Small intestine (tissue), 7 donors: ENCODE data around the gene SENP1. TPM values are rescaled to one million over a fixed set of nuclear protein-coding genes. Genes with fewer than 3 reads are reported as not detected.

Experiments
- DNase-seq, 2 donors: peaks; one replicate each; pipeline versions ENCODE4 v3.0.0 to v3.0.0-alpha.2; 2013
- FAIRE-seq: peaks from 2 replicates; lab custom pipeline; 2012; peaks lifted over from hg19 to GRCh38; lab: Jason Lieb, UNC
- H3K27ac ChIP-seq, 3 donors: one replicate each; pipeline ENCODE4 v1.5.1; 2013; ENCODE audit warnings: low read length in 2 of 3, mild to moderate bottlenecking in 2 of 3, control low read depth in 1 of 3, inconsistent platforms in 1 of 3, low read depth in 1 of 3, moderate library complexity in 1 of 3
- H3K27me3 ChIP-seq, 3 donors: one replicate each; pipeline ENCODE4 v1.6.1; 2013; ENCODE audit warnings: low read length in 3 of 3, inconsistent platforms in 1 of 3; ENCODE audit not compliant: control insufficient read depth in 3 of 3, insufficient read depth in 3 of 3
- H3K36me3 ChIP-seq, 3 donors: one replicate each; pipeline ENCODE4 v1.6.1; 2013; ENCODE audit warnings: low read length in 3 of 3, inconsistent platforms in 1 of 3, low read depth in 1 of 3, mild to moderate bottlenecking in 1 of 3, moderate library complexity in 1 of 3; ENCODE audit not compliant: control insufficient read depth in 3 of 3, insufficient read depth in 2 of 3
- H3K4me1 ChIP-seq, 3 donors: one replicate each; pipeline ENCODE4 v1.6.1; 2013; ENCODE audit warnings: low read length in 2 of 3, inconsistent platforms in 1 of 3, low read depth in 1 of 3, mild to moderate bottlenecking in 1 of 3, moderate library complexity in 1 of 3; ENCODE audit not compliant: control insufficient read depth in 3 of 3, insufficient read depth in 2 of 3
- H3K4me3 ChIP-seq, 3 donors: one replicate each; pipeline ENCODE4 v1.5.1; 2013; ENCODE audit warnings: low read length in 3 of 3, control low read depth in 1 of 3, inconsistent platforms in 1 of 3, low read depth in 1 of 3, mild to moderate bottlenecking in 1 of 3, moderate library complexity in 1 of 3
- H3K9me3 ChIP-seq, 2 donors: one replicate each; pipeline ENCODE4 v1.6.1; 2013; ENCODE audit warnings: low read depth in 1 of 2, low read length in 1 of 2; ENCODE audit not compliant: control insufficient read depth in 2 of 2, insufficient read depth in 1 of 2
- WGBS, 3 donors: extraction: QIAGEN DNeasy Blood & Tissue Kit; methylation state at CpG; one replicate each; pipeline ENCODE4 v1.1.7; 2013; 5-methylcytosine and 5-hydroxymethylcytosine counted together
- polyA plus RNA-seq, 4 donors: library from polyadenylated mRNA; stranded (reverse) in 3 of 4; unstranded in 1 of 4; fragments of 200-250 nt in 3 of 4; fragments of 120-200 nt in 1 of 4; gene quantifications; one replicate each; pipeline versions ENCODE4 v1.2.1 to v1.2.3, GENCODE V29; 2013
- donor health status: healthy with polysubstance abuse.
- donor health status: control.
- donor health status: control.
- donor health status: Bipolar disorder and iron deficiency.
- donor health status: healthy.

The SENP1 gene
- polyA plus RNA-seq, 4 donors = 2.5 to 11.7 (median 4.1) TPM

DNA sequence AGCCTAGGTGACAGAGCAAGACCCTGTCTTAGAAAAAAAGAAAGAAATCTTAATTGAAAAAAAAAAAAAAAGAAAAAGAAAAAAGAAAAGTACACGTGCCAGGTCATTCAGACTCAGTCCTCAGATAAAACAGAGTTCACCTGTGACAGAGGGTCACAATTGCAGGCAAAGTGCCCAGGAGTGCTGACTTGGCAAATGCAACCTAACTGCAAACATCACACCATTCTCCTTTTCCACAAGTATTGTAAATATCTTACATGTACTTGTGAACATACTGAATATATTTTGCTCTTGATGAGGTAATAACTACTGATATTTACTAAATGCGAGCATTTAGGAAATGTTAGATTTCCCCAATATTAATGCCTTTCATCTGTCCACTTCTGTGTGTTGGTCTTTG lies 92.6 kb downstream of the SENP1 start:
- no peak overlapping the region for H3K4me3 ChIP-seq
- H3K27me3 ChIP-seq = no peaks in the 10 kb centered on the region
- peaks cover 0 to 23% (median 0%) of the 10 kb centered on the region in 3 donors for H3K4me1 ChIP-seq
- 39 to 61% (median 47%) methylated on average over 2 of the region's 2 CpGs for WGBS, 3 donors
- no peaks in the 10 kb centered on the region for H3K36me3 ChIP-seq
- FAIRE-seq (no peak), DNase-seq (peak; percentile 37 to 53)
- no peaks in the 10 kb centered on the region for H3K9me3 ChIP-seq
- no peak overlapping the region for H3K27ac ChIP-seq

DNA sequence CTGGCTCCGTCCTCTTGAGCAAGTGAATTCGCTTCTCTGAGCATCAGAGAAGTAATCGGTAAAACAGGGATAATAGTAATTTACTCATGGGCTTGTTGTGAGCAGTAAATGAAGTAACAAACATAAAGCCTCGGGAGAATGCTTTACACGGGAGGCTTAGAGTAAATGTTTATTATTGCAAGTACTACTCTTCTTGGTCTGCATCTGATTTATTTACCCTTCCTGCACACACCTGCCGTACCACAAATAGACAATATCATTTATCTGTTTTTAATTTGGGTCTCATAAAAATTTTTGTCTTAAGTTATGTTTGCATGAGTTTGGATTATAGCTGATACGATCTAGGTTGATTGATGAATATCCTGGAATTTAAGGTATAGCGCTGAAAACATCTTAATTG lies 93.8 kb downstream of the SENP1 start:
- no peaks in the 10 kb centered on the region for H3K9me3 ChIP-seq
- no peak overlapping the region for H3K27ac ChIP-seq
- H3K4me3 ChIP-seq = no peak overlapping the region
- H3K36me3 ChIP-seq = no peaks in the 10 kb centered on the region
- FAIRE-seq = no peak
- 57 to 68% (median 61%) methylated on average over 8 of the region's 8 CpGs for WGBS, 3 donors
- no peak for DNase-seq
- H3K4me1 ChIP-seq = peaks cover 0 to 12% (median 0%) of the 10 kb centered on the region in 3 donors
- H3K27me3 ChIP-seq = no peaks in the 10 kb centered on the region

DNA sequence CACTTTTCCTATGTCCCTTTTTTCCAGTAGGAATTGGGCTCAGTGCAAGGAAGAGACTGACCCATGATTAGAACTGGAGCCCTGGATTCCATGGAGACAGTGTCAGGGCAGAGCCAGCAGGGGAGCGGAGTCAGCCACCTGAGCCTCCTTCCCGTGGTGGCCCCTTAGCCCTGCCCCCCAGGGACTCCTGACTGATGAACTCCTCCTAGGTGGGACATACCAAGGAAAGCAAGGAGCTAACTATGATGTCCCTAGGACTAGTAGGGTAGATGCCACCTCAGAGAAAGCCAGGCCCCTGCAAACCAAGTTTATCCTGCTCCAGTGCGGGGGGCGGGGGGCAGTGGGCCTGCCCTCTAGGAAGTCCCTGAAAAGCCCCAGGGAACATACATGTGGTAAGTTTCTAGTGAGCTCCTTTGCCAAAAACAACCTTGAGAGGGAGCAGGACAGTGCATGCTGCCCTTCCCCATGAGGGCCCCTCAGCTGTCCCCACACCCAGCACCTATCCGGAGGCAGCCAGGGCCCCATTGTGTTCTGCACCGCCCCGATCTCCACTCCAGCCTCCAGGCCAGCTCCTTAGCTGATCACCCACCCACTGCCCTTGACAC lies 95.4 kb downstream of the SENP1 start:
- no peak for DNase-seq
- H3K36me3 ChIP-seq = no peaks in the 10 kb centered on the region
- H3K4me1 ChIP-seq = peaks cover 0 to 10% (median 0%) of the 10 kb centered on the region in 3 donors
- H3K9me3 ChIP-seq = no peaks in the 10 kb centered on the region
- no peak overlapping the region for H3K27ac ChIP-seq
- H3K4me3 ChIP-seq = no peak overlapping the region
- 66 to 78% (median 76%) methylated on average over 7 of the region's 7 CpGs for whole genome bisulfite sequencing, 3 donors
- FAIRE-seq = no peak
- H3K27me3 ChIP-seq = peaks cover under 1 to 8% (median 4%) of the 10 kb centered on the region in 3 donors

DNA sequence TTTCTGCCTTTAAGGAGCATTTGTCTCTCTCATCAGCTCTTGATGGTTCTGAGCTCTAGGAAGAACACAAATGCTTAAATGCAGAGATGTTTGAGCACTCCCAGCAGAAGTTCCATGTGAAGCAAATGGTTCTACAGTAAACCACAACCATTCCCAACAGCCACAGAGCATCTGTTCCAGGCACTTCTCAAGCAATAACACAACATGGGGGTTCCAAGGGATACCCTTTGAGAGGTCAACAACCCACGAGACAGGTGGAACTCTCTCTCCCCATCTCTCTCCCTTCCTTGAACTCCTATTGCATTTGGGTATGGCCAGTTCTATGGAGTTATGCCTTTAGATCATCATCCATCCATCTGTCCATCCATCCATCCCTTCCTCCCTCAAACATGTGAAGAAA lies 96.4 kb downstream of the SENP1 start:
- WGBS, 3 donors = 41 to 73% (median 59%) methylated on average over 1 of the region's 1 CpG
- DNase-seq (no peak), FAIRE-seq (no peak)
- peaks cover 10 to 18% (median 12%) of the 10 kb centered on the region in 3 donors for H3K27me3 ChIP-seq
- no peak overlapping the region for H3K27ac ChIP-seq
- no peak overlapping the region for H3K4me3 ChIP-seq
- no peaks in the 10 kb centered on the region for H3K9me3 ChIP-seq
- H3K4me1 ChIP-seq = peaks cover 0 to 16% (median 0%) of the 10 kb centered on the region in 3 donors
- no peaks in the 10 kb centered on the region for H3K36me3 ChIP-seq

DNA sequence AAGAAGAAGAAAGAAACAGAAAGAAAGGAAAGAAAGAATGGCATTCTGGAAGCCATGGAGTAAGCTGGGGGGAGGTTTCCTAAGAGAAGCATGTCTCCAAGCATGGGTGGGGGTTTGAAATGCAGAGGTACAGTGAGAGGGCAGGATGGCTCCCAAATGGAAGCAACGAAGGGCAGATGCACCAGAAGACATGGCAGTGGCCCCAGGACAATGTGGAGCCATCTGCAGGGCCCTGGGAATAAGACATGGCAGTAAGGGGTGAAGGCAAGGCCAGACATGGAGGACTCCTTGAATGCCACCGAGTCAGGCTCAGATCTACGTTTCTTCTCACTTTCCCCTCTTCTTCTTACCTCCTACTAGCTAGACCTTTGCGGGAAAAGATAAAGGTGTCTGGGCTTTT lies 96.9 kb downstream of the SENP1 start:
- no peak overlapping the region for H3K27ac ChIP-seq
- H3K36me3 ChIP-seq = no peaks in the 10 kb centered on the region
- no peaks in the 10 kb centered on the region for H3K9me3 ChIP-seq
- H3K27me3 ChIP-seq = peaks cover 11 to 23% (median 12%) of the 10 kb centered on the region in 3 donors
- 81 to 88% (median 85%) methylated on average over 4 of the region's 4 CpGs for WGBS, 3 donors
- FAIRE-seq = no peak
- H3K4me3 ChIP-seq = no peak overlapping the region
- peaks cover 0 to 18% (median 0%) of the 10 kb centered on the region in 3 donors for H3K4me1 ChIP-seq
- DNase-seq = no peak

DNA sequence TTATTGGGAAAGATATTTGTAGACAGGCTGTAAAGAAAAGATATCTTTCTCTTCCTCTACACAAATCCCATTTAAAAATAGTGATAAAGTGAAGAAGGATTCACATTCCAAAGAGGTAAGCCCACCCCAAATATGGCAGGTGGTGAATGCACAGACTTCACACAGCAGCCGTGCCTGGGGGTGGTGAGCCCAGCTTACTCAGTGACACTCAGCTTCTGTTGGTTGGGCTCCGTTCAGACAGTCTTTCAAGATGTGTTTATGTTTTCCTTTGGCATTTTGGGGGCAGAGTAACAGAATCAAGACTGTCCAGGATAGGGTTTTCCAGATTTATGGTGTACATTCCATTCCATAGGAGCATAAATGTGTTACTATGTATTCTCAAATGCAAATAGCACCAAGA lies 97.5 kb downstream of the SENP1 start:
- H3K36me3 ChIP-seq = no peaks in the 10 kb centered on the region
- WGBS, 3 donors = 53 to 93% (median 74%) methylated on average over 2 of the region's 2 CpGs
- DNase-seq (no peak), FAIRE-seq (no peak)
- H3K27me3 ChIP-seq = peaks cover 11 to 29% (median 17%) of the 10 kb centered on the region in 3 donors
- no peak overlapping the region for H3K27ac ChIP-seq
- no peaks in the 10 kb centered on the region for H3K9me3 ChIP-seq
- H3K4me3 ChIP-seq = no peak overlapping the region
- peaks cover 0 to 19% (median 0%) of the 10 kb centered on the region in 3 donors for H3K4me1 ChIP-seq

DNA sequence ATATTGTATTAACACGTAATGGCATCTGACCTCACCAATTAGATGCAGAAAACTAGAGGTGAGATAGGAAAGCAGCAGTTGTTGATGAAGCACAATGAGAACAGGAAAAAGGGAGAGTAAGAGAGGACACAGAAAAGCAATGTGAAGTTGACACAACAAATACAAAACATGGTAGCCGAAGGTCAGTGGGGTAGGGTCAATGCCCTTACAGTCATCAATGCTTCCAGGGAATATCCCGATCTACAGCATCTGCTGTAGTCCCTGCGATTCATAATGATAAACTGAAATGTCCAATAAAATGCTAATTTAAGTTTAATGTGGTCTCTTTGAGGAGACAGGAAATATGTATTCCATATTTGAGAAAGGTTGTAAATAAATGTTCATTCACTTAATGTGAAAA lies 98.7 kb downstream of the SENP1 start:
- H3K27ac ChIP-seq = no peak overlapping the region
- no peak overlapping the region for H3K4me3 ChIP-seq
- 76 to 89% (median 88%) methylated on average over 4 of the region's 4 CpGs for WGBS, 3 donors
- H3K9me3 ChIP-seq = no peaks in the 10 kb centered on the region
- peaks cover 12 to 41% (median 23%) of the 10 kb centered on the region in 3 donors for H3K27me3 ChIP-seq
- no peak for DNase-seq
- H3K36me3 ChIP-seq = no peaks in the 10 kb centered on the region
- no peak for FAIRE-seq
- H3K4me1 ChIP-seq = peaks cover 0 to 25% (median 6%) of the 10 kb centered on the region in 3 donors

DNA sequence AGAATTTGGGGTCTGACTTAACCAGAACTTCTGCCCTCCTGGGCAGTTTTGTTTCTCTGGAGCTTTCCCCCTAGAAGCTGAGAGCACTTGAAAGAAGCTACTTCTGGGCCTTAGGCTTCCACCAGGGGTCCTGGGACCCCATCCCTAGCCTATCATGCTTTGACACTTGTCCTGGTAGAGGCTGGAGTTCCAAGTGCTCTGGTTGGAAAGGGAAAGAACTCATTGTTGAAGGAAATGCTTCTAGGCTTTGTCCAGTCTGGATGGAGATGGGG lies 100.2 kb downstream of the SENP1 start:
- FAIRE-seq (no peak), DNase-seq (no peak)
- Histone ChIP-seq H3K36me3 (no peaks in the 10 kb centered on the region), H3K4me1 (peaks cover 2 to 40% (median 10%) of the 10 kb centered on the region in 3 donors), H3K27me3 (peaks cover 19 to 56% (median 25%) of the 10 kb centered on the region in 3 donors), H3K9me3 (no peaks in the 10 kb centered on the region), H3K4me3 (no peak overlapping the region), H3K27ac (no peak overlapping the region)
